Measurements from ENCODE around the gene KDM4B.

KDM4B gene

GRCh38 chr19:5074830-5075394 is 106.0 kb downstream of the KDM4B start:
- no peak for DNase-seq

- DNase-seq = no peak
These were observed 106.7 kb downstream of the KDM4B start for GRCh38 chr19:5075597-5075996.

GRCh38 chr19:5076440-5077208 is 107.7 kb downstream of the KDM4B start:
- DNase-seq = no peak

- DNase-seq = no peak
These were observed 108.2 kb downstream of the KDM4B start for GRCh38 chr19:5077209-5077515.

GRCh38 chr19:5078182-5078581 is 109.3 kb downstream of the KDM4B start:
- no peak for DNase-seq

GRCh38 chr19:5078666-5079065 is 109.8 kb downstream of the KDM4B start:
- no peak for DNase-seq

GRCh38 chr19:5079071-5079774 is 110.3 kb downstream of the KDM4B start:
- DNase-seq = no peak

- DNase-seq = no peak
These were observed 111.2 kb downstream of the KDM4B start for GRCh38 chr19:5080030-5080654.

GRCh38 chr19:5080809-5081208 is 111.9 kb downstream of the KDM4B start:
- DNase-seq = no peak

- no peak for DNase-seq
These were observed 112.7 kb downstream of the KDM4B start for GRCh38 chr19:5081443-5082161.

GRCh38 chr19:5083547-5083965 is 114.6 kb downstream of the KDM4B start:
- DNase-seq = no peak

- DNase-seq = no peak
These were observed 116.7 kb downstream of the KDM4B start for GRCh38 chr19:5085566-5085965.

GRCh38 chr19:5086230-5086629 is 117.3 kb downstream of the KDM4B start:
- DNase-seq = no peak

GRCh38 chr19:5086725-5087439 is 118.0 kb downstream of the KDM4B start:
- DNase-seq = no peak

GRCh38 chr19:5089283-5089682 is 120.4 kb downstream of the KDM4B start:
- DNase-seq = no peak

GRCh38 chr19:5090465-5091017 is 121.6 kb downstream of the KDM4B start:
- DNase-seq = no peak

- DNase-seq = no peak
These were observed 122.2 kb downstream of the KDM4B start for GRCh38 chr19:5091018-5091683.

- DNase-seq = no peak
These were observed 123.0 kb downstream of the KDM4B start for GRCh38 chr19:5091684-5092480.

GRCh38 chr19:5092481-5092843 is 123.5 kb downstream of the KDM4B start:
- no peak for DNase-seq

- no peak for DNase-seq
These were observed 124.5 kb downstream of the KDM4B start for GRCh38 chr19:5093297-5093928.
